H1 (cell line): ENCODE measurements around the gene IFNGR1. TPM values are rescaled to one million over a fixed set of nuclear protein-coding genes. Genes with fewer than 3 reads are reported as not detected.

ENCODE experiments used
- CTCF ChIA-PET: fragments of 300-600 bp; sonication (Branson Sonifier 250); formaldehyde crosslinking; loops from one replicate; lab custom pipeline; 2021; ENCODE audit not compliant: partially characterized antibody; lab: Charles Lee
- POLR2A ChIA-PET: fragments of 300-600 bp; sonication (Branson Sonifier 250); formaldehyde crosslinking; loops from one replicate; lab custom pipeline; 2021; ENCODE audit warnings: inconsistent platforms; ENCODE audit not compliant: partially characterized antibody; lab: Charles Lee
- DNase-seq, 2 experiments: peaks; one replicate each; pipeline versions ENCODE4 v3.0.0 to v3.0.0-alpha.2; 2010 to 2022; ENCODE audit warnings: low spot score in 2 of 2, low read depth in 1 of 2, mixed read lengths in 1 of 2
- FAIRE-seq: peaks from 2 replicates; lab custom pipeline; 2011; peaks lifted over from hg19 to GRCh38; lab: Jason Lieb, UNC
- H2AFZ ChIP-seq: 2 replicates; pipeline ENCODE4 v1.8.1; 2012; ENCODE audit warnings: low read length, inconsistent platforms
- H2AK5ac ChIP-seq: 2 replicates; pipeline ENCODE4 v1.6.1; 2013; ENCODE audit warnings: low read depth, low read length
- H2BK120ac ChIP-seq: replicated peaks from 2 replicates; pipeline ENCODE3; 2013; ENCODE audit warnings: low read depth, low read length, inconsistent platforms
- H2BK12ac ChIP-seq: 2 replicates; pipeline ENCODE4 v1.6.1; 2013; ENCODE audit warnings: low read depth, low read length
- H2BK15ac ChIP-seq: 2 replicates; pipeline ENCODE4 v1.6.1; 2013; ENCODE audit warnings: low read length
- H2BK20ac ChIP-seq: 2 replicates; pipeline ENCODE4 v1.6.1; 2013; ENCODE audit warnings: low read length
- H2BK5ac ChIP-seq: 2 replicates; pipeline ENCODE4 v1.6.1; 2013; ENCODE audit warnings: low read depth, low read length
- H3K14ac ChIP-seq: 2 replicates; pipeline ENCODE4 v1.6.1; 2013; ENCODE audit warnings: inconsistent platforms; ENCODE audit not compliant: insufficient read length
- H3K18ac ChIP-seq: 2 replicates; pipeline ENCODE4 v1.6.1; 2013; ENCODE audit warnings: low read length; ENCODE audit errors: extremely low read depth
- H3K23ac ChIP-seq: 2 replicates; pipeline ENCODE4 v1.6.1; 2013; ENCODE audit warnings: inconsistent platforms; ENCODE audit not compliant: insufficient read length
- H3K23me2 ChIP-seq: 2 replicates; pipeline ENCODE4 v1.6.1; 2013; ENCODE audit warnings: low read depth, low read length
- H3K27ac ChIP-seq: 2 replicates; pipeline ENCODE4 v1.6.1; 2011; ENCODE audit warnings: low read depth, low read length, inconsistent platforms
- H3K27me3 ChIP-seq, 4 experiments: replicated peaks in 1 of 4; 1 replicate in 1 of 4; 2 replicates in 3 of 4; pipeline versions ENCODE4 v1.6.1 to v1.8.1; 2011 to 2013; ENCODE audit warnings: low read length in 3 of 4, mild to moderate bottlenecking in 3 of 4, inconsistent platforms in 2 of 4, mixed read lengths in 2 of 4, moderate library complexity in 1 of 4; ENCODE audit not compliant: control insufficient read depth in 3 of 4, insufficient read depth in 3 of 4; ENCODE audit errors: extremely low read depth in 1 of 4
- H3K36me3 ChIP-seq, 4 experiments: 2 replicates each; pipeline versions ENCODE4 v1.6.1 to v1.8.1; 2011 to 2013; ENCODE audit warnings: mild to moderate bottlenecking in 4 of 4, low read length in 3 of 4, moderate library complexity in 2 of 4, control low read depth in 1 of 4, inconsistent platforms in 1 of 4; ENCODE audit not compliant: insufficient read depth in 4 of 4, control insufficient read depth in 2 of 4
- H3K4ac ChIP-seq: replicated peaks from 2 replicates; pipeline ENCODE3; 2013; ENCODE audit warnings: low read length, low read depth, mixed read lengths, inconsistent platforms; ENCODE audit not compliant: insufficient read length
- H3K4me1 ChIP-seq, 4 experiments: replicated peaks in 1 of 4; 1 replicate in 1 of 4; 2 replicates in 3 of 4; pipeline versions ENCODE4 v1.6.1 to v1.8.1; 2011 to 2013; ENCODE audit warnings: low read length in 3 of 4, inconsistent platforms in 2 of 4, mixed read lengths in 1 of 4; ENCODE audit not compliant: insufficient read depth in 4 of 4, control insufficient read depth in 3 of 4
- H3K4me2 ChIP-seq, 2 experiments: 2 replicates each; pipeline versions ENCODE4 v1.6.1 to v1.8.1; 2011 to 2013; ENCODE audit warnings: low read depth in 2 of 2, low read length in 2 of 2, control low read depth in 1 of 2, inconsistent platforms in 1 of 2, mild to moderate bottlenecking in 1 of 2; ENCODE audit not compliant: insufficient read depth in 1 of 2
- H3K4me3 ChIP-seq, 4 experiments: fragments of 200-600, 300-600 bp in 1 of 4; sonication (generic), shearing (Covaris generic), sonication (Bioruptor Twin) in 1 of 4; 2 replicates each; pipeline versions ENCODE4 v1.5.1 to v1.8.1; 2011 to 2016; ENCODE audit warnings: low read length in 4 of 4, low read depth in 3 of 4, control low read depth in 2 of 4, inconsistent platforms in 2 of 4, mild to moderate bottlenecking in 2 of 4, mixed read lengths in 1 of 4, moderate library complexity in 1 of 4; ENCODE audit not compliant: insufficient read depth in 2 of 4; ENCODE audit errors: extremely low read depth in 1 of 4
- H3K56ac ChIP-seq: replicated peaks from 2 replicates; pipeline ENCODE3; 2013; ENCODE audit warnings: low read depth, mild to moderate bottlenecking, mixed read lengths, low read length, inconsistent platforms; ENCODE audit not compliant: insufficient read length
- H3K79me1 ChIP-seq: 2 replicates; pipeline ENCODE4 v1.6.1; 2013; ENCODE audit warnings: low read depth, low read length, control low read depth
- H3K79me2 ChIP-seq, 2 experiments: 2 replicates each; pipeline versions ENCODE4 v1.6.1 to v1.8.1; 2012 to 2013; ENCODE audit warnings: low read length in 2 of 2, mild to moderate bottlenecking in 2 of 2, inconsistent platforms in 1 of 2; ENCODE audit not compliant: insufficient read depth in 2 of 2, control insufficient read depth in 1 of 2
- H3K9ac ChIP-seq, 4 experiments: replicated peaks in 1 of 4; 1 replicate in 1 of 4; 2 replicates in 3 of 4; pipeline versions ENCODE4 v1.6.1 to v1.8.1; 2011 to 2013; ENCODE audit warnings: low read depth in 3 of 4, low read length in 3 of 4, control low read depth in 2 of 4, mild to moderate bottlenecking in 2 of 4, moderate library complexity in 2 of 4, inconsistent platforms in 1 of 4; ENCODE audit errors: extremely low read depth in 1 of 4
- H3K9me3 ChIP-seq, 2 experiments: 2 replicates each; pipeline versions ENCODE4 v1.6.1 to v1.8.1; 2012 to 2013; ENCODE audit warnings: mild to moderate bottlenecking in 2 of 2, moderate library complexity in 2 of 2, control low read depth in 1 of 2, inconsistent platforms in 1 of 2, low read depth in 1 of 2, low read length in 1 of 2, mixed read lengths in 1 of 2; ENCODE audit not compliant: insufficient read depth in 2 of 2
- H4K20me1 ChIP-seq, 2 experiments: replicated peaks in 1 of 2; 2 replicates each; pipeline versions ENCODE3 to v1.8.1; 2011 to 2013; ENCODE audit warnings: inconsistent platforms in 2 of 2, low read length in 2 of 2, mild to moderate bottlenecking in 1 of 2; ENCODE audit not compliant: insufficient read depth in 2 of 2, control insufficient read depth in 1 of 2
- H4K5ac ChIP-seq: 2 replicates; pipeline ENCODE4 v1.6.1; 2013; ENCODE audit warnings: low read length, low read depth, mixed read lengths, inconsistent platforms; ENCODE audit not compliant: insufficient read length
- H4K8ac ChIP-seq: 2 replicates; pipeline ENCODE4 v1.8.0; 2013; ENCODE audit warnings: mild to moderate bottlenecking, moderate library complexity, low read length, inconsistent platforms; ENCODE audit not compliant: insufficient read depth; ENCODE audit errors: extremely low read depth
- H4K91ac ChIP-seq: replicated peaks from 2 replicates; pipeline ENCODE3; 2013; ENCODE audit warnings: low read length, mixed read lengths, inconsistent platforms; ENCODE audit not compliant: insufficient read length
- ATF3 ChIP-seq: IDR thresholded peaks from 2 replicates; pipeline ENCODE4 v1.6.1; 2011; ENCODE audit warnings: low read depth, mild to moderate bottlenecking, low read length; ENCODE audit not compliant: insufficient read depth
- BRCA1 ChIP-seq: IDR thresholded peaks from 2 replicates; pipeline ENCODE4 v1.6.1; 2012; ENCODE audit warnings: low read depth, low read length, improper control_type of control experiment
- CTBP2 ChIP-seq: IDR thresholded peaks from 2 replicates; pipeline ENCODE4 v1.7.0; 2011; ENCODE audit warnings: borderline replicate concordance, mild to moderate bottlenecking, moderate library complexity, mixed read lengths, low read length; ENCODE audit not compliant: insufficient read depth, insufficient read length
- KDM5A ChIP-seq: fragments of 200-600 bp; IDR thresholded peaks from 2 replicates; pipeline ENCODE4 v1.7.1; 2012; ENCODE audit warnings: mild to moderate bottlenecking, low read length, inconsistent platforms, mixed read lengths
- MAX ChIP-seq: IDR thresholded peaks from 2 replicates; pipeline ENCODE4 v1.6.1; 2012; ENCODE audit warnings: inconsistent platforms
- NRF1 ChIP-seq: IDR thresholded peaks from 2 replicates; pipeline ENCODE4 v1.6.1; 2011; ENCODE audit warnings: mild to moderate bottlenecking, low read depth, low read length, improper control_type of control experiment
- POU5F1 ChIP-seq: IDR thresholded peaks from 2 replicates; pipeline ENCODE4 v1.6.1; 2011; ENCODE audit warnings: low read depth, mild to moderate bottlenecking, low read length, moderate library complexity
- RAD21 ChIP-seq, 2 experiments: IDR thresholded peaks in 1 of 2; conservative IDR thresholded peaks in 1 of 2; 2 replicates each; pipeline ENCODE4 v1.6.1; 2011; ENCODE audit warnings: low read depth in 2 of 2, low read length in 2 of 2, improper control_type of control experiment in 1 of 2, inconsistent platforms in 1 of 2, mild to moderate bottlenecking in 1 of 2, moderate library complexity in 1 of 2
- RBBP5 ChIP-seq: IDR thresholded peaks from 2 replicates; pipeline ENCODE4 v1.7.1; 2012; ENCODE audit warnings: low read depth, mild to moderate bottlenecking, inconsistent platforms, low read length, moderate library complexity, borderline replicate concordance
- RNF2 ChIP-seq: fragments of 200-900, 300-1000 bp; sonication (generic); IDR thresholded peaks from 2 replicates; pipeline ENCODE4 v1.7.1; 2016; ENCODE audit warnings: borderline replicate concordance, low read depth, mild to moderate bottlenecking, antibody characterized with exemption, low read length; ENCODE audit not compliant: poor library complexity, severe bottlenecking; ENCODE audit errors: missing control alignments
- SIN3A ChIP-seq, 2 experiments: IDR thresholded peaks in 1 of 2; conservative IDR thresholded peaks in 1 of 2; 2 replicates each; pipeline ENCODE4 v1.6.1; 2011 to 2012; ENCODE audit warnings: low read length in 2 of 2, improper control_type of control experiment in 1 of 2, low read depth in 1 of 2, mild to moderate bottlenecking in 1 of 2
- SIRT6 ChIP-seq: IDR thresholded peaks from one replicate; pipeline ENCODE4 v1.7.1; 2012; ENCODE audit warnings: low read length, inconsistent platforms
- SP2 ChIP-seq: IDR thresholded peaks from 2 replicates; pipeline ENCODE4 v1.6.1; 2012; ENCODE audit warnings: mild to moderate bottlenecking, low read length, inconsistent platforms
- WGBS, 2 experiments: shearing (Covaris generic) in 1 of 2; methylation state at CpG; one replicate each; pipeline versions ENCODE4 v1.1.6 to v1.1.7; 2013 to 2015; ENCODE audit warnings: low lambda C conversion rate in 2 of 2, mixed read lengths in 2 of 2, inconsistent platforms in 1 of 2, low coverage in 1 of 2, missing lambda C conversion rate in 1 of 2; ENCODE audit not compliant: insufficient replicate concordance in 2 of 2, insufficient coverage in 1 of 2, insufficient read length in 1 of 2; ENCODE audit errors: extremely low coverage in 1 of 2, missing lambda C conversion rate in 1 of 2; 5-methylcytosine and 5-hydroxymethylcytosine counted together
- polyA plus RNA-seq, 7 experiments: library from polyadenylated mRNA; depleted of rRNA in 3 of 7; stranded (reverse) in 5 of 7; unstranded in 2 of 7; fragments of >200 nt in 5 of 7; fragments of 200-250 nt in 2 of 7; gene quantifications; 1 replicate in 5 of 7; 2 replicates in 1 of 7; 4 replicates in 1 of 7; pipeline versions ENCODE4 v1.2.1 to v1.2.3, GENCODE V29; 2011 to 2013; ENCODE audit warnings: missing spikeins in 2 of 7, mixed read lengths in 2 of 7
- total RNA-seq: library from RNA; stranded (reverse); fragmentation: NEBNext Ultra II Directional; extraction: Animal tissue kit (Norgen Biotek cat#: 25700); gene quantifications from 2 replicates; pipeline ENCODE4 v1.2.1, GENCODE V29; 2021

The IFNGR1 gene
- total and polyA plus RNA-seq, 2 of the 8 experiments (the other 6 are each of a cell fraction or from before 2014, with no cell fraction given), result 9.7 to 20.9 TPM

GRCh38 chr6:137191670-137192069, 27.5 kb downstream of the IFNGR1 start:
- no peaks in the 10 kb centered on the region for H3K79me1 ChIP-seq
- no peak overlapping the region for H4K5ac ChIP-seq
- no peak overlapping the region for H2AK5ac ChIP-seq
- no peak overlapping the region for H2BK120ac ChIP-seq
- no peaks in the 10 kb centered on the region for H3K23me2 ChIP-seq
- no peaks in the 10 kb centered on the region for H3K79me2 ChIP-seq
- H3K18ac ChIP-seq, result no peak overlapping the region
- peaks cover 0 to 2% (median 0%) of the 10 kb centered on the region in 4 experiments; a peak in 1 of 8 replicates for H3K36me3 ChIP-seq
- no peak overlapping the region for H4K8ac ChIP-seq
- no peaks in the 10 kb centered on the region for H3K27me3 ChIP-seq
- H3K4me2 ChIP-seq, result no peak overlapping the region
- no peak overlapping the region for H3K9ac ChIP-seq
- no peak for FAIRE-seq
- no peak overlapping the region for H3K23ac ChIP-seq
- no peak overlapping the region for H2BK15ac ChIP-seq
- no peak overlapping the region for H3K56ac ChIP-seq
- no peak for DNase-seq
- H3K4me3 ChIP-seq, result no peak overlapping the region
- H3K9me3 ChIP-seq, result peaks cover 31 to 37% of the 10 kb centered on the region in 2 experiments
- H3K4me1 ChIP-seq, result no peaks in the 10 kb centered on the region
- CTCF ChIA-PET, result interaction anchor here (0.9 kb wide), 1 partner anchor 397 kb away, joined by 3 read pairs; no protein-coding TSS in a partner anchor
- H4K91ac ChIP-seq, result no peak overlapping the region
- H2BK12ac ChIP-seq, result no peak overlapping the region
- H2BK5ac ChIP-seq, result no peak overlapping the region
- 94% methylated on average over 1 of the region's 1 CpG; no CpG with 5 or more reads in 1 of the 2 experiments for WGBS, 2 experiments
- H2AFZ ChIP-seq, result no peak overlapping the region
- no peak overlapping the region for H2BK20ac ChIP-seq
- POLR2A ChIA-PET, result no interaction called here
- no peak overlapping the region for H3K4ac ChIP-seq
- no peak overlapping the region for H3K27ac ChIP-seq
- H4K20me1 ChIP-seq, result no peaks in the 10 kb centered on the region
- H3K14ac ChIP-seq, result no peak overlapping the region
- TF ChIP-seq RAD21 (IDR thresholded peaks at IDR 0.05 in 1 of 2, conservative IDR thresholded peaks at IDR 0.05 in 1 of 2; ENCODE audit: low read depth in 2 of 2, low read length in 2 of 2) (no peak), MAX (no peak), SIRT6 (no peak), KDM5A (no peak), POU5F1 (no peak), CTBP2 (no peak), BRCA1 (no peak), NRF1 (no peak), SP2 (no peak), SIN3A (conservative IDR thresholded peaks at IDR 0.05 in 1 of 2, IDR thresholded peaks at IDR 0.05 in 1 of 2; ENCODE audit: low read depth in 1 of 2, low read length in 2 of 2) (no peak), ATF3 (no peak), RNF2 (no peak), RBBP5 (no peak)
